RWPE2 (cell line): Measurements from ENCODE around the gene COLEC12.

Experiments used
- ATAC-seq: fragments of 200-7000 bp; cut with Tn5 transposase; 3 replicates; pipeline ENCODE4 v1.9.1; 2021; ENCODE audit warnings: low read depth
- DNase-seq: peaks from one replicate; pipeline ENCODE4 v3.0.0-alpha.2; 2020; ENCODE audit warnings: low spot score
- H3K27ac ChIP-seq: fragments of 450-650 bp; 2 replicates; pipeline ENCODE4 v1.5.1; 2017; ENCODE audit warnings: mild to moderate bottlenecking; ENCODE audit not compliant: poor library complexity, severe bottlenecking
- H3K27me3 ChIP-seq: fragments of 250-450 bp; sonication (Bioruptor Pico); 2 replicates; pipeline ENCODE4 v1.5.1; 2021; ENCODE audit warnings: mild to moderate bottlenecking, moderate library complexity; ENCODE audit not compliant: insufficient read depth, poor library complexity, severe bottlenecking
- H3K36me3 ChIP-seq: fragments of 250-450 bp; sonication (Bioruptor Pico); 2 replicates; pipeline ENCODE4 v1.5.1; 2020; ENCODE audit warnings: low read depth, mild to moderate bottlenecking, moderate library complexity
- H3K4me1 ChIP-seq: fragments of 250-450 bp; sonication (Bioruptor Pico); 2 replicates; pipeline ENCODE4 v1.5.1; 2021; ENCODE audit warnings: mild to moderate bottlenecking, moderate library complexity; ENCODE audit not compliant: insufficient read depth, poor library complexity, severe bottlenecking
- H3K4me3 ChIP-seq: fragments of 250-450 bp; sonication (Bioruptor Pico); 2 replicates; pipeline ENCODE4 v1.5.1; 2021; ENCODE audit warnings: mild to moderate bottlenecking, moderate library complexity; ENCODE audit not compliant: severe bottlenecking
- H3K9me3 ChIP-seq: fragments of 250-450 bp; sonication (Bioruptor Pico); 2 replicates; pipeline ENCODE4 v1.5.1; 2021; ENCODE audit warnings: mild to moderate bottlenecking, moderate library complexity; ENCODE audit not compliant: severe bottlenecking
- CTCF ChIP-seq: fragments of 450-650 bp; IDR thresholded peaks from one replicate; pipeline ENCODE4 v1.5.1; 2017; ENCODE audit warnings: mild to moderate bottlenecking, moderate library complexity; ENCODE audit not compliant: poor library complexity, severe bottlenecking

The COLEC12 gene

GRCh38 chr18:489244-490023 is 11.1 kb downstream of the COLEC12 start:
- ATAC-seq: no peak

DNA sequence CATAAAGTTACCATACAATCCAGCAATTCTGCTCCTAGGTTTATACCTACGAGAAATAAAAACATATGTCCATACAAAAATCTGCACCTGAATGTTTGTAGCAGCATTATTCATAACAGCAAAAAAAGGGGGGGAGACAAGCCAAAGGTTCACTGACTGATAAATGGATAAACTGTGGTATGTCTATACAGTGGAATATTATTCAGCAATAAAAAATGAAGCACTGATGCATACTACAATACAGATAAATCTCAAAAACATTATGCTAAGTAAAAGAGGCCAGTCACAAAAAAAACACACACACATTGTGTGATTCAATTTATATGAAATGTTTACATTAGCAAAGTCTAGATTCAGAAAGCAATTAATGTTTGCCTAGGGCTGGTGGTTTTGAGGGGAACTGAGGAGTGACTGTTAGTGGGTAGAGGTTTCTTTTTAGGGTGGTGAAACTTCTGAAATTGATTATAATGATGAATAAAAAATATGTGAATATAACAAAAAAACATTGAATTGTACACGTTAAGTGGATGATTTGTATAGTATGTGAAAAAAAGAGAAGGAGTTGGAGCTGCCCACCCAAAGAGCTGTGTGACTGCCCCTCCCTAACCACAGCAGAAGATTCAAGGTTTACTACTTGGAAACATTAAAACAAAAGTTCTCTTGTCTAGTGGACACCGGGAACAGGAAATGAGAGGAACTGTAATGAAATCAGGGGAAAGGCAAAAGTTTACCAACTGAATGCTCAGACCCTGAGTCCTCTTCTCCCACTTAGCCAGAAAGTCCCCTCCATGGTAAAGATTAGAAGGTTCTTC is 13.4 kb downstream of the COLEC12 start:
- no peak overlapping the region for H3K27ac ChIP-seq

More at GRCh38 chr18:489244-490023, 11.1 kb downstream of the COLEC12 start:
- no peaks in the 10 kb centered on the region for H3K36me3 ChIP-seq
- H3K27me3 ChIP-seq: no peaks in the 10 kb centered on the region
- TF ChIP-seq CTCF: no peak
- H3K4me1 ChIP-seq: no peaks in the 10 kb centered on the region
- DNase-seq: no peak
- H3K27ac ChIP-seq: no peak overlapping the region
- H3K4me3 ChIP-seq: no peak overlapping the region
- H3K9me3 ChIP-seq: no peaks in the 10 kb centered on the region

DNA sequence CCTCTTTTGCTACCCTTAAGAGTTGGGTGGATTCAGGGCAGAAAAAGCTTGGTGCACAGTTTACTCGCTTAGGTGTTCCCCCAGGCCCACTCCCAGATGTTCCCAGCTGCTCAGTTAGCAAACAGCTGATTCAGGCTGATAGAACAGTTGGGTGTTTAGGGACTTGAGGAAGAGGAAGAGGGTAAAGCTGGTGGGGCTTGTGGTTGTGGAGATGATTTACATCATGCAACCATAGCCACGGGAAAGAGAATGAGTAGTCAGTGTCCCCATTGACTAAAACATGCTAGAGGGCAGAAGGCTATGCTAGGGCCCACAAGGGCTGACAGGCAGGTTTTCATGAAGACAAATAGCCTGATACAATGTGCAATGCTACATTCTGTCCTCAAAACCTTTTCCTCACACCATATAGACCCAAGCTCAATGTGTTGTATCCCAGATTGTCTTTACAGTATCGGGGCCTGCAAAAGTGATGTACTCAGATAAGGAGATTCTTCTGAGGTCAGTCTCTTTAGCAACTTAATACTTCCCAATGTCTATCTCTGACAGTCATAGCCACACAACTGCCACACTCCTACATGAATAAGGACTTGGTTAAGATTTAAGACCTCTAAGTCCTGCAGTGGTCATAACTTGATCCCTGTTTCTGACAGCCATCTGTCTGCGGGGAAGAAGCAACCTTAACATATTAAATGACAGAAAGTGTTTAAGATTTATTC is 15.6 kb downstream of the COLEC12 start:
- H3K4me3 ChIP-seq: no peak overlapping the region
- H3K4me1 ChIP-seq: no peaks in the 10 kb centered on the region
- no peak for TF ChIP-seq CTCF
- H3K9me3 ChIP-seq: no peaks in the 10 kb centered on the region
- H3K27ac ChIP-seq: no peak overlapping the region
- DNase-seq: no peak
- H3K36me3 ChIP-seq: no peaks in the 10 kb centered on the region
- no peaks in the 10 kb centered on the region for H3K27me3 ChIP-seq
- ATAC-seq: no peak

More for the DNA sequence above, 13.4 kb downstream of the COLEC12 start:
- DNase-seq (no peak), ATAC-seq (no peak)
- no peaks in the 10 kb centered on the region for H3K36me3 ChIP-seq
- TF ChIP-seq CTCF: no peak
- no peaks in the 10 kb centered on the region for H3K4me1 ChIP-seq
- H3K4me3 ChIP-seq: no peak overlapping the region
- H3K9me3 ChIP-seq: no peaks in the 10 kb centered on the region
- no peaks in the 10 kb centered on the region for H3K27me3 ChIP-seq

- Histone ChIP-seq H3K27ac (no peak overlapping the region), H3K4me3 (no peak overlapping the region), H3K9me3 (no peaks in the 10 kb centered on the region), H3K4me1 (peaks cover 13% of the 10 kb centered on the region), H3K36me3 (no peaks in the 10 kb centered on the region), H3K27me3 (no peaks in the 10 kb centered on the region)
- TF ChIP-seq CTCF: no peak
- DNase-seq (no peak), ATAC-seq (no peak)
These were observed 21.8 kb downstream of the COLEC12 start for GRCh38 chr18:478681-479080.
